Testis (tissue), 3 donors: Measurements from ENCODE around the gene NOC4L. TPM values are rescaled to one million over a fixed set of nuclear protein-coding genes. Genes with fewer than 3 reads are reported as not detected.

Source experiments
- DNase-seq: peaks from one replicate; pipeline ENCODE4 v3.0.0-alpha.2; 2019
- H3K27ac ChIP-seq, 2 donors: fragments of 200-600 bp; sonication (generic); one replicate each; pipeline ENCODE4 v1.5.1; 2019
- H3K27me3 ChIP-seq: fragments of 200-600 bp; sonication (generic); one replicate; pipeline ENCODE4 v1.5.1; 2019
- H3K36me3 ChIP-seq: fragments of 200-600 bp; sonication (generic); one replicate; pipeline ENCODE4 v1.5.1; 2017; ENCODE audit warnings: low read depth; ENCODE audit errors: missing control alignments
- H3K4me1 ChIP-seq: fragments of 200-600 bp; sonication (generic); one replicate; pipeline ENCODE4 v1.5.1; 2019
- H3K4me3 ChIP-seq, 2 donors: fragments of 200-600 bp; sonication (generic); one replicate each; pipeline ENCODE4 v1.5.1; 2017 to 2019
- H3K9me3 ChIP-seq: fragments of 200-600 bp; sonication (generic); one replicate; pipeline ENCODE4 v1.5.1; 2017
- CTCF ChIP-seq, 3 experiments: fragments of 450-650 bp in 2 of 3; fragments of 200-600 bp in 1 of 3; sonication (generic) in 1 of 3; IDR thresholded peaks; one replicate each; pipeline ENCODE4 v1.5.1; 2016 to 2019; ENCODE audit warnings: antibody characterized with exemption in 3 of 3, mild to moderate bottlenecking in 2 of 3, moderate library complexity in 1 of 3
- POLR2A ChIP-seq: fragments of 450-650 bp; IDR thresholded peaks from one replicate; pipeline ENCODE4 v1.6.1; 2017; ENCODE audit warnings: antibody characterized with exemption, mild to moderate bottlenecking, moderate library complexity
- WGBS, 2 donors: methylation state at CpG; one replicate each; pipeline ENCODE4 v1.1.5; 2018; 5-methylcytosine and 5-hydroxymethylcytosine counted together
- intact Hi-C: fragments of 100-400 bp; cut with DNase I; formaldehyde crosslinking; loops from one replicate; pipeline ENCODE4 v1.15.1; 2023; ENCODE audit warnings: low total_unique reads
- polyA plus RNA-seq: library from polyadenylated mRNA; stranded (reverse); fragments of 350-450 nt; fragmentation: Illumina TruSeq; extraction: RNeasy Lipid Tissue Mini Kit (QIAGEN cat#74804); gene quantifications from one replicate; pipeline ENCODE4 v1.2.3, GENCODE V29; 2014; ENCODE audit warnings: low read depth, low replicate concordance; ENCODE audit not compliant: insufficient read depth
- total RNA-seq, 2 donors: library from RNA; depleted of rRNA; stranded (reverse); fragments of >200 nt; gene quantifications; one replicate each; pipeline ENCODE4 v1.2.3, GENCODE V29; 2016

NOC4L gene
- total and polyA plus RNA-seq, 3 donors from 2014 or later = 64.4 to 67.2 (median 65.2) TPM

GRCh38 chr12:132167611-132168310, 23.5 kb downstream of the NOC4L start:
- TF ChIP-seq POLR2A (no peak), CTCF (IDR thresholded peaks at IDR 0.05) (no peak)
- Histone ChIP-seq H3K9me3 (no peaks in the 10 kb centered on the region), H3K27ac (no peak overlapping the region), H3K4me1 (no peaks in the 10 kb centered on the region), H3K4me3 (no peak overlapping the region), H3K36me3 (no peaks in the 10 kb centered on the region), H3K27me3 (no peaks in the 10 kb centered on the region)
- WGBS, 2 donors = 70 to 81% methylated on average over 18 to 29 of the region's 30 CpGs
- intact Hi-C loops = no loop called here
- DNase-seq = no peak

GRCh38 chr12:132168311-132169031, 24.2 kb downstream of the NOC4L start:
- intact Hi-C loops = no loop called here
- Histone ChIP-seq H3K27me3 (no peaks in the 10 kb centered on the region), H3K27ac (no peak overlapping the region), H3K9me3 (no peaks in the 10 kb centered on the region), H3K36me3 (no peaks in the 10 kb centered on the region), H3K4me3 (no peak overlapping the region), H3K4me1 (no peaks in the 10 kb centered on the region)
- no peak for DNase-seq
- TF ChIP-seq POLR2A (no peak), CTCF (IDR thresholded peaks at IDR 0.05) (no peak)
- 70 to 82% methylated on average over 13 to 21 of the region's 31 CpGs for WGBS, 2 donors

- H3K9me3 ChIP-seq = no peaks in the 10 kb centered on the region
- H3K36me3 ChIP-seq = no peaks in the 10 kb centered on the region
- intact Hi-C loops = no loop called here
- DNase-seq = no peak
- H3K4me1 ChIP-seq = no peaks in the 10 kb centered on the region
- TF ChIP-seq POLR2A (no peak), CTCF (IDR thresholded peaks at IDR 0.05) (no peak)
- WGBS, 2 donors = 85 to 100% methylated on average over 1 to 17 of the region's 17 CpGs
- H3K27me3 ChIP-seq = no peaks in the 10 kb centered on the region
- no peak overlapping the region for H3K27ac ChIP-seq
- no peak overlapping the region for H3K4me3 ChIP-seq
These were observed 25.1 kb downstream of the NOC4L start for GRCh38 chr12:132169376-132169775.

- Histone ChIP-seq H3K4me1 (no peaks in the 10 kb centered on the region), H3K27ac (no peak overlapping the region), H3K27me3 (no peaks in the 10 kb centered on the region), H3K4me3 (no peak overlapping the region), H3K36me3 (no peaks in the 10 kb centered on the region), H3K9me3 (no peaks in the 10 kb centered on the region)
- intact Hi-C loops = no loop called here
- TF ChIP-seq CTCF (IDR thresholded peaks at IDR 0.05) (no peak), POLR2A (no peak)
- WGBS, 2 donors = 50 to 58% methylated on average over 14 to 16 of the region's 16 CpGs
- DNase-seq = no peak
These were observed 25.9 kb downstream of the NOC4L start for GRCh38 chr12:132170094-132170636.
